Astrocyte (in vitro differentiated cells and primary cell): Measurements from ENCODE around the gene TWIST2. TPM values are rescaled to one million over a fixed set of nuclear protein-coding genes. Genes with fewer than 3 reads are reported as not detected.

Experiments used
- DNase-seq: peaks from one replicate; pipeline ENCODE4 v3.0.0-alpha.2; 2010; ENCODE audit warnings: low read depth
- FAIRE-seq: peaks from 2 replicates; lab custom pipeline; 2011; peaks lifted over from hg19 to GRCh38; lab: Jason Lieb, UNC
- H2AFZ ChIP-seq: 2 replicates; pipeline ENCODE4 v1.6.0; 2012; ENCODE audit warnings: low read depth, low read length, inconsistent platforms
- H3K27ac ChIP-seq: 2 replicates; pipeline ENCODE4 v1.5.1; 2011; ENCODE audit warnings: low read depth, low read length, inconsistent platforms
- H3K27me3 ChIP-seq: 2 replicates; pipeline ENCODE4 v1.6.0; 2011; ENCODE audit warnings: low read length, inconsistent platforms; ENCODE audit not compliant: insufficient read depth
- H3K36me3 ChIP-seq: 2 replicates; pipeline ENCODE4 v1.5.1; 2011; ENCODE audit warnings: low read length, inconsistent platforms; ENCODE audit not compliant: insufficient read depth
- H3K4me1 ChIP-seq: 2 replicates; pipeline ENCODE4 v1.5.1; 2011; ENCODE audit warnings: low read length, inconsistent platforms; ENCODE audit not compliant: insufficient read depth
- H3K4me2 ChIP-seq: 2 replicates; pipeline ENCODE4 v1.6.0; 2012; ENCODE audit warnings: low read length, inconsistent platforms
- H3K4me3 ChIP-seq: 2 replicates; pipeline ENCODE4 v1.5.1; 2011; ENCODE audit warnings: low read depth, mild to moderate bottlenecking, low read length, inconsistent platforms; ENCODE audit not compliant: insufficient read depth
- H3K79me2 ChIP-seq: 2 replicates; pipeline ENCODE4 v1.6.0; 2012; ENCODE audit warnings: mild to moderate bottlenecking, low read length, inconsistent platforms; ENCODE audit not compliant: insufficient read depth
- H3K9ac ChIP-seq: 2 replicates; pipeline ENCODE4 v1.6.0; 2012; ENCODE audit warnings: mild to moderate bottlenecking, low read length, inconsistent platforms
- H3K9me3 ChIP-seq: 2 replicates; pipeline ENCODE4 v1.5.1; 2012; ENCODE audit warnings: low read depth, mild to moderate bottlenecking, low read length, inconsistent platforms; ENCODE audit not compliant: insufficient read depth
- H4K20me1 ChIP-seq: 2 replicates; pipeline ENCODE4 v1.6.0; 2012; ENCODE audit warnings: low read length, inconsistent platforms; ENCODE audit not compliant: insufficient read depth
- H3K27ac Mint-ChIP-seq: one replicate; pipeline ENCODE4 v1.8.0; 2021; ENCODE audit warnings: mild to moderate bottlenecking, mixed read lengths; ENCODE audit not compliant: unreplicated experiment
- H3K27me3 Mint-ChIP-seq: one replicate; pipeline ENCODE4 v1.8.0; 2021; ENCODE audit warnings: low read depth, mixed read lengths; ENCODE audit not compliant: unreplicated experiment
- H3K36me3 Mint-ChIP-seq: one replicate; pipeline ENCODE4 v1.8.0; 2021; ENCODE audit warnings: low read depth, mixed read lengths; ENCODE audit not compliant: unreplicated experiment
- H3K4me1 Mint-ChIP-seq: one replicate; pipeline ENCODE4 v1.8.0; 2021; ENCODE audit warnings: low read depth, mixed read lengths; ENCODE audit not compliant: unreplicated experiment
- H3K4me3 Mint-ChIP-seq: one replicate; pipeline ENCODE4 v1.8.0; 2021; ENCODE audit warnings: mild to moderate bottlenecking, moderate library complexity, mixed read lengths; ENCODE audit not compliant: unreplicated experiment
- H3K9me3 Mint-ChIP-seq: one replicate; pipeline ENCODE4 v1.8.0; 2021; ENCODE audit warnings: mild to moderate bottlenecking, mixed read lengths; ENCODE audit not compliant: unreplicated experiment
- EZH2 ChIP-seq: IDR thresholded peaks from 2 replicates; pipeline ENCODE4 v1.6.1; 2012; ENCODE audit warnings: mild to moderate bottlenecking, low read length, inconsistent platforms; ENCODE audit not compliant: insufficient read depth
- total RNA-seq: library from RNA; stranded (reverse); gene quantifications from 2 replicates; pipeline ENCODE4 v1.2.1, GENCODE V29; 2021
- TF ChIP-seq, protein P1 (sequence below): IDR thresholded peaks from 2 replicates; pipeline ENCODE4 v1.5.1; 2011; ENCODE audit warnings: low read depth, mild to moderate bottlenecking, inconsistent platforms, low read length, moderate library complexity; ENCODE audit not compliant: insufficient read depth

Gene TWIST2
- total RNA-seq, 1 donor from 2014 or later, result 3.2 TPM

DNA sequence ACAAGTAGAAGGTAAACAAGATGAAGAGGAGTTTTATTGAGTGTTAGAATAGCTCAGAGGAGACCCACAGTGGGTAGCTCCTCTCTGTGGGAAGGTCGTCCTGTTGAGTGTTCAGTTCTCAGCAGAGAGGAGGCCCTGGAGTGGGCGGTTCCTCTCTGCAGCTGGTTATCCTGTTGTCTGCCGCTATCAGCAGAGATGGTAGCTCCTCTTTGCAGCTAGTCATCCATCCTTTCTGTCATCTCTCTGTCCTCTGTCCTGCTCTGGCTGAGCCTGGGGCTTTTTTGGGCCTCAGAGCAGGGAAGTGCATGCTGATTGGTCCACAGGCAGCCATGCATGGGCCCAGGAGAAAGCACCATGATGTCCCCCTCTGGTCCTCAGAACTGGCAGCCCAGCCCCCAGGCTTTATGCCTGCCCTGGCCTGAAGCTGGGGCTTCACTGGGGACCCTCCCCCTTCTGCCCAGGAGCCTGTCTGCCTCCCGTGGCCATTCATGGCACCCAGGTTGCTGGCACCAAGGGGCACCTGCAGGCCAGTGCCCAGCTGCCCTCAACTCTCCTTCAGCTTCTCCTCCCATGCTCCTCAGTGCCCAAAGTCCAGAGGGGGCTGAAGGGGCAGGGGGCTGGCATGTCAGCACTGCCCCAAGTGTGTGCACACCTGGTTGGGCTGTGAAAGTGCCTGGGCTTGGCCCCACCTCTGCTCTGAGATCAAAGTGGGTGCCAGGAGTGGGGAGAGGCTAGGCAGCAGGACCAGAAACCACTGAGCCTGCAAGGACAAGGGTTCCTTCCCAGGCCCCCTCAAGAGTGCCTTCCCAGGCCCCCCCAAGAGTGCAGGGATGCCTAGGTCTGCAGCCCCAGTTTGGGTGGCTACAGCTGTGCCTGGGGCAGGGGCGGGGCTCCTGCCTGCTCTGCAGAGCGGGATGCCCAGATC lies 98.7 kb downstream of the TWIST2 start:
- no peak for TF ChIP-seq EZH2
- TF ChIP-seq, protein P1, sequence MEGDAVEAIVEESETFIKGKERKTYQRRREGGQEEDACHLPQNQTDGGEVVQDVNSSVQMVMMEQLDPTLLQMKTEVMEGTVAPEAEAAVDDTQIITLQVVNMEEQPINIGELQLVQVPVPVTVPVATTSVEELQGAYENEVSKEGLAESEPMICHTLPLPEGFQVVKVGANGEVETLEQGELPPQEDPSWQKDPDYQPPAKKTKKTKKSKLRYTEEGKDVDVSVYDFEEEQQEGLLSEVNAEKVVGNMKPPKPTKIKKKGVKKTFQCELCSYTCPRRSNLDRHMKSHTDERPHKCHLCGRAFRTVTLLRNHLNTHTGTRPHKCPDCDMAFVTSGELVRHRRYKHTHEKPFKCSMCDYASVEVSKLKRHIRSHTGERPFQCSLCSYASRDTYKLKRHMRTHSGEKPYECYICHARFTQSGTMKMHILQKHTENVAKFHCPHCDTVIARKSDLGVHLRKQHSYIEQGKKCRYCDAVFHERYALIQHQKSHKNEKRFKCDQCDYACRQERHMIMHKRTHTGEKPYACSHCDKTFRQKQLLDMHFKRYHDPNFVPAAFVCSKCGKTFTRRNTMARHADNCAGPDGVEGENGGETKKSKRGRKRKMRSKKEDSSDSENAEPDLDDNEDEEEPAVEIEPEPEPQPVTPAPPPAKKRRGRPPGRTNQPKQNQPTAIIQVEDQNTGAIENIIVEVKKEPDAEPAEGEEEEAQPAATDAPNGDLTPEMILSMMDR, result no peak
- Histone ChIP-seq H3K36me3 (no peaks in the 10 kb centered on the region), H3K4me3 (no peak overlapping the region), H3K9ac (no peak overlapping the region), H3K27me3 (no peaks in the 10 kb centered on the region), H3K79me2 (no peaks in the 10 kb centered on the region), H3K27ac (no peak overlapping the region), H3K4me1 (peaks cover 38% of the 10 kb centered on the region), H4K20me1 (no peaks in the 10 kb centered on the region), H3K4me2 (no peak overlapping the region), H3K9me3 (peaks cover 2% of the 10 kb centered on the region), H2AFZ (no peak overlapping the region)
- FAIRE-seq (no peak), DNase-seq (no peak)
- Mint-ChIP-seq H3K27ac (no peak overlapping the region), H3K4me3 (no peak overlapping the region), H3K9me3 (peaks cover 4% of the 10 kb centered on the region), H3K27me3 (peaks cover 8% of the 10 kb centered on the region), H3K36me3 (no peaks in the 10 kb centered on the region), H3K4me1 (peaks cover 14% of the 10 kb centered on the region)

DNA sequence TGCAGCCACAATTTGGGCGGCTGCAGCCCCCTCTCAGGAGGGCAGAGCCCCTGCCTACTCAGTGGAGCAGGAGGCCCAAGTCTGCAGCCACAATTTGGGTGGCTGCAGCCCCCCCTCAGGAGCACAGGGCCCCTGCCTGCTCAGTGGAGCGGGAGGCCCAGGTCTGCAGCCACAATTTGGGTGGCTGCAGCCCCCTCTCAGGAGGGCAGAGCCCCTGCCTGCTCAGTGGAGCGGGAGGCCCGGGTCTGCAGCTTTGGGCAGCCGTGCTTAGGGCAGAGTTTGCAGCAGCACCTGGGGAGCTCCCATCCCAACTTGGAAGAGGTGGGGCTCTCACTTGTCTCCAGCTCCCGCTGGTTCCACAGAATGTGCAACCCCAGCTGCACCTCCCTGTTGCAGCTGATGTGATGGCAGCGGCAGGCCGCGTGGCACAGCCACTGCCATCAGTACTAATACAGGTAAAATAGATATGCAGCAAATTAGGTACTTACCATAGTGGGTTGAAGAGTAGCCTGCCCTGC lies 99.4 kb downstream of the TWIST2 start:
- no peak for FAIRE-seq
- peak overlapping the region; percentile 15 for H3K27ac Mint-ChIP-seq
- peaks cover 16% of the 10 kb centered on the region for H3K4me1 Mint-ChIP-seq
- Histone ChIP-seq H2AFZ (no peak overlapping the region), H4K20me1 (no peaks in the 10 kb centered on the region), H3K27me3 (no peaks in the 10 kb centered on the region), H3K9me3 (peaks cover 2% of the 10 kb centered on the region), H3K79me2 (no peaks in the 10 kb centered on the region), H3K27ac (peak overlapping the region; percentile 76), H3K9ac (peak overlapping the region; percentile 49), H3K36me3 (no peaks in the 10 kb centered on the region), H3K4me3 (no peak overlapping the region), H3K4me1 (peaks cover 38% of the 10 kb centered on the region), H3K4me2 (peak overlapping the region; percentile 65)
- no peak for TF ChIP-seq EZH2
- TF ChIP-seq, protein P1, result no peak
- peaks cover 4% of the 10 kb centered on the region for H3K9me3 Mint-ChIP-seq
- H3K4me3 Mint-ChIP-seq, result no peak overlapping the region
- H3K36me3 Mint-ChIP-seq, result no peaks in the 10 kb centered on the region
- no peak for DNase-seq
- peaks cover 6% of the 10 kb centered on the region for H3K27me3 Mint-ChIP-seq
